ENCODE measurements around the gene WWOX. TPM values are rescaled to one million over a fixed set of nuclear protein-coding genes. Genes with fewer than 3 reads are reported as not detected.

Gene WWOX
- total and polyA plus RNA-seq, 2 of the 8 experiments (the other 6 are each of a cell fraction or from before 2014, with no cell fraction given): 5.4 to 16.7 TPM

- TF ChIP-seq, protein P1, sequence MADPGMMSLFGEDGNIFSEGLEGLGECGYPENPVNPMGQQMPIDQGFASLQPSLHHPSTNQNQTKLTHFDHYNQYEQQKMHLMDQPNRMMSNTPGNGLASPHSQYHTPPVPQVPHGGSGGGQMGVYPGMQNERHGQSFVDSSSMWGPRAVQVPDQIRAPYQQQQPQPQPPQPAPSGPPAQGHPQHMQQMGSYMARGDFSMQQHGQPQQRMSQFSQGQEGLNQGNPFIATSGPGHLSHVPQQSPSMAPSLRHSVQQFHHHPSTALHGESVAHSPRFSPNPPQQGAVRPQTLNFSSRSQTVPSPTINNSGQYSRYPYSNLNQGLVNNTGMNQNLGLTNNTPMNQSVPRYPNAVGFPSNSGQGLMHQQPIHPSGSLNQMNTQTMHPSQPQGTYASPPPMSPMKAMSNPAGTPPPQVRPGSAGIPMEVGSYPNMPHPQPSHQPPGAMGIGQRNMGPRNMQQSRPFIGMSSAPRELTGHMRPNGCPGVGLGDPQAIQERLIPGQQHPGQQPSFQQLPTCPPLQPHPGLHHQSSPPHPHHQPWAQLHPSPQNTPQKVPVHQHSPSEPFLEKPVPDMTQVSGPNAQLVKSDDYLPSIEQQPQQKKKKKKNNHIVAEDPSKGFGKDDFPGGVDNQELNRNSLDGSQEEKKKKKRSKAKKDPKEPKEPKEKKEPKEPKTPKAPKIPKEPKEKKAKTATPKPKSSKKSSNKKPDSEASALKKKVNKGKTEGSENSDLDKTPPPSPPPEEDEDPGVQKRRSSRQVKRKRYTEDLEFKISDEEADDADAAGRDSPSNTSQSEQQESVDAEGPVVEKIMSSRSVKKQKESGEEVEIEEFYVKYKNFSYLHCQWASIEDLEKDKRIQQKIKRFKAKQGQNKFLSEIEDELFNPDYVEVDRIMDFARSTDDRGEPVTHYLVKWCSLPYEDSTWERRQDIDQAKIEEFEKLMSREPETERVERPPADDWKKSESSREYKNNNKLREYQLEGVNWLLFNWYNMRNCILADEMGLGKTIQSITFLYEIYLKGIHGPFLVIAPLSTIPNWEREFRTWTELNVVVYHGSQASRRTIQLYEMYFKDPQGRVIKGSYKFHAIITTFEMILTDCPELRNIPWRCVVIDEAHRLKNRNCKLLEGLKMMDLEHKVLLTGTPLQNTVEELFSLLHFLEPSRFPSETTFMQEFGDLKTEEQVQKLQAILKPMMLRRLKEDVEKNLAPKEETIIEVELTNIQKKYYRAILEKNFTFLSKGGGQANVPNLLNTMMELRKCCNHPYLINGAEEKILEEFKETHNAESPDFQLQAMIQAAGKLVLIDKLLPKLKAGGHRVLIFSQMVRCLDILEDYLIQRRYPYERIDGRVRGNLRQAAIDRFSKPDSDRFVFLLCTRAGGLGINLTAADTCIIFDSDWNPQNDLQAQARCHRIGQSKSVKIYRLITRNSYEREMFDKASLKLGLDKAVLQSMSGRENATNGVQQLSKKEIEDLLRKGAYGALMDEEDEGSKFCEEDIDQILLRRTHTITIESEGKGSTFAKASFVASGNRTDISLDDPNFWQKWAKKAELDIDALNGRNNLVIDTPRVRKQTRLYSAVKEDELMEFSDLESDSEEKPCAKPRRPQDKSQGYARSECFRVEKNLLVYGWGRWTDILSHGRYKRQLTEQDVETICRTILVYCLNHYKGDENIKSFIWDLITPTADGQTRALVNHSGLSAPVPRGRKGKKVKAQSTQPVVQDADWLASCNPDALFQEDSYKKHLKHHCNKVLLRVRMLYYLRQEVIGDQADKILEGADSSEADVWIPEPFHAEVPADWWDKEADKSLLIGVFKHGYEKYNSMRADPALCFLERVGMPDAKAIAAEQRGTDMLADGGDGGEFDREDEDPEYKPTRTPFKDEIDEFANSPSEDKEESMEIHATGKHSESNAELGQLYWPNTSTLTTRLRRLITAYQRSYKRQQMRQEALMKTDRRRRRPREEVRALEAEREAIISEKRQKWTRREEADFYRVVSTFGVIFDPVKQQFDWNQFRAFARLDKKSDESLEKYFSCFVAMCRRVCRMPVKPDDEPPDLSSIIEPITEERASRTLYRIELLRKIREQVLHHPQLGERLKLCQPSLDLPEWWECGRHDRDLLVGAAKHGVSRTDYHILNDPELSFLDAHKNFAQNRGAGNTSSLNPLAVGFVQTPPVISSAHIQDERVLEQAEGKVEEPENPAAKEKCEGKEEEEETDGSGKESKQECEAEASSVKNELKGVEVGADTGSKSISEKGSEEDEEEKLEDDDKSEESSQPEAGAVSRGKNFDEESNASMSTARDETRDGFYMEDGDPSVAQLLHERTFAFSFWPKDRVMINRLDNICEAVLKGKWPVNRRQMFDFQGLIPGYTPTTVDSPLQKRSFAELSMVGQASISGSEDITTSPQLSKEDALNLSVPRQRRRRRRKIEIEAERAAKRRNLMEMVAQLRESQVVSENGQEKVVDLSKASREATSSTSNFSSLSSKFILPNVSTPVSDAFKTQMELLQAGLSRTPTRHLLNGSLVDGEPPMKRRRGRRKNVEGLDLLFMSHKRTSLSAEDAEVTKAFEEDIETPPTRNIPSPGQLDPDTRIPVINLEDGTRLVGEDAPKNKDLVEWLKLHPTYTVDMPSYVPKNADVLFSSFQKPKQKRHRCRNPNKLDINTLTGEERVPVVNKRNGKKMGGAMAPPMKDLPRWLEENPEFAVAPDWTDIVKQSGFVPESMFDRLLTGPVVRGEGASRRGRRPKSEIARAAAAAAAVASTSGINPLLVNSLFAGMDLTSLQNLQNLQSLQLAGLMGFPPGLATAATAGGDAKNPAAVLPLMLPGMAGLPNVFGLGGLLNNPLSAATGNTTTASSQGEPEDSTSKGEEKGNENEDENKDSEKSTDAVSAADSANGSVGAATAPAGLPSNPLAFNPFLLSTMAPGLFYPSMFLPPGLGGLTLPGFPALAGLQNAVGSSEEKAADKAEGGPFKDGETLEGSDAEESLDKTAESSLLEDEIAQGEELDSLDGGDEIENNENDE (IDR thresholded peaks at IDR 0.05; ENCODE audit: insufficient replicate concordance, low read length): no peak
- TF ChIP-seq TAF1 (IDR thresholded peaks at IDR 0.05; ENCODE audit: low read depth, low read length): no peak
- no peak for TF ChIP-seq RNF2 (IDR thresholded peaks at IDR 0.05; ENCODE audit: borderline replicate concordance, low read depth, low read length, missing control alignments, poor library complexity, severe bottlenecking)
- TF ChIP-seq SP4 (IDR thresholded peaks at IDR 0.05; ENCODE audit: low read length): no peak
- no peak for TF ChIP-seq KDM1A (IDR thresholded peaks at IDR 0.05; ENCODE audit: borderline replicate concordance, low read length)
- no peak for TF ChIP-seq SRF (IDR thresholded peaks at IDR 0.05; ENCODE audit: low read depth, low read length)
- no peak for TF ChIP-seq TBP (IDR thresholded peaks at IDR 0.05; ENCODE audit: low read depth, low read length)
- no peak for TF ChIP-seq GABPA (IDR thresholded peaks at IDR 0.05; ENCODE audit: borderline replicate concordance, insufficient read depth, low read length)
- no peak for TF ChIP-seq SIN3A (conservative IDR thresholded peaks at IDR 0.05 in 1 of 2, IDR thresholded peaks at IDR 0.05 in 1 of 2; ENCODE audit: low read depth in 1 of 2, low read length in 2 of 2)
- TF ChIP-seq KDM4A (IDR thresholded peaks at IDR 0.05; ENCODE audit: low read depth, low read length, severe bottlenecking): no peak
- no peak for TF ChIP-seq CTBP2 (IDR thresholded peaks at IDR 0.05; ENCODE audit: borderline replicate concordance, insufficient read depth, insufficient read length, low read length)
Observed at GRCh38 chr16:78464833-78465232, 365.4 kb downstream of the WWOX start (continued).

Data from H1 (cell line).